ENCODE data around the gene CDK11B.

DNA sequence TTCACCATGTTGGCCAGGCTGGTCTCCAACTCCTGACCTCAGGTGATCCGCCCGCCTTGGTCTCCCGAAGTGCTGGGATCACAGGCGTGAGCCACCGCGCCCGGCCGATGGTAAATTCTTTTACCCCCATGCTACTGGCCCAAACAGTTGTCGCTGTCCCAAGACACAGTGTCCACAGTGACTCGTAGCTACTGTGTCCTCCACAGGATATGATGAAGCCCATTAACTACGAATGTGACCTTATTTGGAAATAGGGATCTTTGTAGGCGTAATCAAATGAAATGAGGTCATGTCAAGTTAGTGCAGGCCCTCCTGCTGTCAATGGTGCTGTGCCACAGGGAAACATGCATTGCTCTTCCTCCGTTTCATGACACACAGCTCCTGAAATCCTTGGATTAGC is 67.4 kb downstream of the CDK11B start:
- TF ChIP-seq, protein P1, sequence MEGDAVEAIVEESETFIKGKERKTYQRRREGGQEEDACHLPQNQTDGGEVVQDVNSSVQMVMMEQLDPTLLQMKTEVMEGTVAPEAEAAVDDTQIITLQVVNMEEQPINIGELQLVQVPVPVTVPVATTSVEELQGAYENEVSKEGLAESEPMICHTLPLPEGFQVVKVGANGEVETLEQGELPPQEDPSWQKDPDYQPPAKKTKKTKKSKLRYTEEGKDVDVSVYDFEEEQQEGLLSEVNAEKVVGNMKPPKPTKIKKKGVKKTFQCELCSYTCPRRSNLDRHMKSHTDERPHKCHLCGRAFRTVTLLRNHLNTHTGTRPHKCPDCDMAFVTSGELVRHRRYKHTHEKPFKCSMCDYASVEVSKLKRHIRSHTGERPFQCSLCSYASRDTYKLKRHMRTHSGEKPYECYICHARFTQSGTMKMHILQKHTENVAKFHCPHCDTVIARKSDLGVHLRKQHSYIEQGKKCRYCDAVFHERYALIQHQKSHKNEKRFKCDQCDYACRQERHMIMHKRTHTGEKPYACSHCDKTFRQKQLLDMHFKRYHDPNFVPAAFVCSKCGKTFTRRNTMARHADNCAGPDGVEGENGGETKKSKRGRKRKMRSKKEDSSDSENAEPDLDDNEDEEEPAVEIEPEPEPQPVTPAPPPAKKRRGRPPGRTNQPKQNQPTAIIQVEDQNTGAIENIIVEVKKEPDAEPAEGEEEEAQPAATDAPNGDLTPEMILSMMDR (optimal IDR thresholded peaks at IDR 0.05 in 1 of 3, IDR thresholded peaks at IDR 0.05 in 1 of 3, conservative IDR thresholded peaks at IDR 0.05 in 1 of 3; ENCODE audit: extremely low read depth in 1 of 3, insufficient read depth in 2 of 3, low read length in 3 of 3) = no peak
- no peak for TF ChIP-seq EZH2 (IDR thresholded peaks at IDR 0.05; ENCODE audit: low read length)
